Prostate gland (tissue), 2 donors: ENCODE measurements around the gene VPS37B.

Source experiments
- CTCF ChIP-seq, 4 experiments: fragments of 200-600 bp in 2 of 4; fragments of 450-650 bp in 2 of 4; sonication (generic) in 2 of 4; IDR thresholded peaks; 1 replicate in 3 of 4; 2 replicates in 1 of 4; pipeline ENCODE4 v1.5.1; 2016 to 2019; ENCODE audit warnings: antibody characterized with exemption in 4 of 4, mild to moderate bottlenecking in 2 of 4, moderate library complexity in 2 of 4
- POLR2A ChIP-seq: fragments of 450-650 bp; IDR thresholded peaks from one replicate; pipeline ENCODE4 v1.6.1; 2016; ENCODE audit warnings: antibody characterized with exemption, mild to moderate bottlenecking

DNA sequence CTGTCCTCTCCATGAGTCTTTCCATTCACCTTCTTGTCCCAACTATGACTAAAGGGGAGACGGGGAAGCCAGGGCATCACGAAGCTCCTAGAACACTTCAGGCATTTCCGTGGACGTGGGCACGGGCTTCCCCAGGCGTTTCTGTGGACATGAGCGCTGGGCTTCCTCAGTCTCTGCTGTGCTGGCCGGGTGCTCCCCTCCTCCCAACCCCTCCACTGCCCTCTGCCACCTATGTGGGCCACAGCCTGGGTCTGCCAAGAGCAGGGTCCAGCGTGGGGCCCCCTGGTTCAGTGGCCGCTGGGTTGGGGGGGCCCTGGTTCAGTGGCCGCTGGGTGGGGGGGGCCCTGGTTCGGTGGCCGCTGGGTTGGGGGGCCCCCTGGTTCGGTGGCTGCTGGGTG, 45.9 kb downstream of the VPS37B start:
- no peak for TF ChIP-seq CTCF (IDR thresholded peaks at IDR 0.05)
- TF ChIP-seq POLR2A, result no peak
